Ramos (cell line): ENCODE results near the gene EPN1.

Experiments used
- in situ Hi-C: fragments of 300-500 bp; cut with MboI; formaldehyde crosslinking; loops from one replicate; pipeline ENCODE4 v1.14.3; 2022; ENCODE audit warnings: low sequenced_read_pairs; ENCODE audit not compliant: unreplicated experiment

Gene EPN1

GRCh38 chr19:55644842-55645511 lies 30.0 kb upstream of the EPN1 start:
- in situ Hi-C loops, result loop anchor here (25.0 kb wide), 1 partner anchor 358 kb away; the partner anchor contains the start of genes BRSK1 and HSPBP1

GRCh38 chr19:55645512-55645881 lies 29.5 kb upstream of the EPN1 start:
- in situ Hi-C loops, result loop anchor here (25.0 kb wide), 1 partner anchor 358 kb away; the partner anchor contains the start of genes BRSK1 and HSPBP1

GRCh38 chr19:55646889-55647731 lies 27.9 kb upstream of the EPN1 start:
- in situ Hi-C loops, result loop anchor here (25.0 kb wide), 1 partner anchor 360 kb away; the partner anchor contains the start of genes BRSK1 and HSPBP1

- in situ Hi-C loops, result loop anchor here (25.0 kb wide), 1 partner anchor 361 kb away; the partner anchor contains the start of genes BRSK1 and HSPBP1
Observed at GRCh38 chr19:55647732-55648584, 27.1 kb upstream of the EPN1 start, which contains the start of gene CCDC106. Gene CCDC106 (plus strand): TSS chr19:55648212. CDS start chr19:55649047, 835 bp downstream.

GRCh38 chr19:55648585-55649267 lies 26.3 kb upstream of the EPN1 start:
- in situ Hi-C loops, result loop anchor here (25.0 kb wide), 1 partner anchor 361 kb away; the partner anchor contains the start of genes BRSK1 and HSPBP1

GRCh38 chr19:55649268-55650125 lies 25.5 kb upstream of the EPN1 start:
- in situ Hi-C loops, result loop anchor here (25.0 kb wide), 2 partner anchors 362 to 1462 kb away; partner anchors contain the start of genes BRSK1, HSPBP1, MBOAT7 and TSEN34

GRCh38 chr19:55650126-55650557 lies 24.9 kb upstream of the EPN1 start:
- in situ Hi-C loops, result loop anchor here (25.0 kb wide), 1 partner anchor 1463 kb away; the partner anchor contains the start of genes MBOAT7 and TSEN34

GRCh38 chr19:55650602-55651230 lies 24.3 kb upstream of the EPN1 start:
- in situ Hi-C loops, result loop anchor here (25.0 kb wide), 1 partner anchor 1463 kb away; the partner anchor contains the start of genes MBOAT7 and TSEN34

GRCh38 chr19:55651236-55651635 lies 23.8 kb upstream of the EPN1 start:
- in situ Hi-C loops, result loop anchor here (25.0 kb wide), 1 partner anchor 1464 kb away; the partner anchor contains the start of genes MBOAT7 and TSEN34

- in situ Hi-C loops, result loop anchor here (25.0 kb wide), 1 partner anchor 1465 kb away; the partner anchor contains the start of genes MBOAT7 and TSEN34
Observed at GRCh38 chr19:55652311-55653128, 22.5 kb upstream of the EPN1 start.

- in situ Hi-C loops, result loop anchor here (25.0 kb wide), 1 partner anchor 1466 kb away; the partner anchor contains the start of genes MBOAT7 and TSEN34
Observed at GRCh38 chr19:55653651-55654322, 21.2 kb upstream of the EPN1 start.

- in situ Hi-C loops, result loop anchor here (25.0 kb wide), 1 partner anchor 1467 kb away; the partner anchor contains the start of genes MBOAT7 and TSEN34
Observed at GRCh38 chr19:55654323-55654867, 20.6 kb upstream of the EPN1 start.

GRCh38 chr19:55654868-55655647 lies 20.0 kb upstream of the EPN1 start, which contains the start of gene U2AF2:
Gene U2AF2 (plus strand): TSS chr19:55655035. CDS start chr19:55655105, 70 bp downstream.
- in situ Hi-C loops, result loop anchor here (25.0 kb wide), 1 partner anchor 1468 kb away; the partner anchor contains the start of genes MBOAT7 and TSEN34

GRCh38 chr19:55655648-55656040 lies 19.4 kb upstream of the EPN1 start:
- in situ Hi-C loops, result loop anchor here (25.0 kb wide), 1 partner anchor 1468 kb away; the partner anchor contains the start of genes MBOAT7 and TSEN34

- in situ Hi-C loops, result loop anchor here (25.0 kb wide), 1 partner anchor 1469 kb away; the partner anchor contains the start of genes MBOAT7 and TSEN34
Observed at GRCh38 chr19:55656552-55656951, 18.5 kb upstream of the EPN1 start.
